Ovary (tissue), 9 donors: Measurements from ENCODE around the gene MIPEP. TPM values are rescaled to one million over a fixed set of nuclear protein-coding genes. Genes with fewer than 3 reads are reported as not detected.

ENCODE experiments used
- DNase-seq, 5 donors: peaks; one replicate each; pipeline ENCODE4 v3.0.0-alpha.2; 2019 to 2020
- H3K27ac ChIP-seq, 2 donors: fragments of 200-600 bp; one replicate each; pipeline versions ENCODE4 v1.5.1 to v1.8.0; 2019 to 2022
- H3K27me3 ChIP-seq: fragments of 200-600 bp; one replicate; pipeline ENCODE4 v1.8.0; 2022
- H3K36me3 ChIP-seq: fragments of 200-600 bp; sonication (generic); one replicate; pipeline ENCODE4 v1.5.1; 2019
- H3K4me1 ChIP-seq: one replicate; pipeline ENCODE4 v1.8.1; 2013; ENCODE audit warnings: mild to moderate bottlenecking, moderate library complexity; ENCODE audit not compliant: insufficient read depth
- H3K4me3 ChIP-seq: fragments of 200-600 bp; sonication (generic); one replicate; pipeline ENCODE4 v1.5.1; 2017
- H3K9me3 ChIP-seq, 2 donors: fragments of 200-600 bp in 1 of 2; sonication (generic) in 1 of 2; one replicate each; pipeline versions ENCODE4 v1.5.1 to v1.8.1; 2013 to 2019; ENCODE audit warnings: mild to moderate bottlenecking in 1 of 2, moderate library complexity in 1 of 2
- EP300 ChIP-seq: sonication (generic); formaldehyde crosslinking; IDR thresholded peaks from one replicate; pipeline ENCODE4 v1.6.1; 2017; ENCODE audit warnings: antibody characterized with exemption
- POLR2A ChIP-seq: fragments of 450-650 bp; IDR thresholded peaks from one replicate; pipeline ENCODE4 v1.6.1; 2017; ENCODE audit warnings: antibody characterized with exemption, mild to moderate bottlenecking, moderate library complexity
- WGBS, 3 donors: extraction: QIAGEN DNeasy Blood & Tissue Kit in 1 of 3; methylation state at CpG; one replicate each; pipeline versions ENCODE4 v1.1.5 to v1.1.7; 2013 to 2017; 5-methylcytosine and 5-hydroxymethylcytosine counted together
- intact Hi-C, 4 donors: fragments of 100-400 bp; cut with DNase I; formaldehyde crosslinking; loops; one replicate each; pipeline versions ENCODE4 v1.11.0 to v1.15.1; 2022 to 2023
- polyA plus RNA-seq, 2 donors: library from polyadenylated mRNA; stranded (reverse); fragments of 200-250 nt in 1 of 2; fragments of 350-450 nt in 1 of 2; fragmentation: Illumina TruSeq in 1 of 2; extraction: RNeasy Lipid Tissue Mini Kit (QIAGEN cat#74804) in 1 of 2; gene quantifications; one replicate each; pipeline ENCODE4 v1.2.3, GENCODE V29; 2013 to 2014
- total RNA-seq, 7 donors: library from RNA; depleted of rRNA in 2 of 7; stranded (reverse); fragments of >200 nt in 2 of 7; fragmentation: NEBNext Ultra II Directional in 3 of 7; extraction: Animal tissue kit (Norgen Biotek cat#: 25700) in 3 of 7; gene quantifications; one replicate each; pipeline versions ENCODE4 v1.1.0 to v1.2.4, GENCODE V29; 2016 to 2023
- TF ChIP-seq, protein P1 (sequence below), 3 donors: fragments of 450-650 bp in 2 of 3; fragments of 200-600 bp in 1 of 3; IDR thresholded peaks; one replicate each; pipeline versions ENCODE4 v1.5.1 to v1.8.0; 2016 to 2022; ENCODE audit warnings: antibody characterized with exemption in 3 of 3, mild to moderate bottlenecking in 1 of 3
- donor health status: DM: no; HTN: no; CAD: no; lungs with moderate emphysema.
- donor health status: DM: no; HTN: no; CAD: no.
- donor health status: Bipolar disorder and iron deficiency.
- donor health status: DM: yes; HTN: yes; CAD: no.
- donor health status: DM: no; HTN: no; CAD: no.
- donor health status: DM: yes; HTN: yes; CAD: no.

MIPEP gene
- total and polyA plus RNA-seq, 9 donors = 7.1 to 18.8 (median 12.9) TPM

- TF ChIP-seq, protein P1, sequence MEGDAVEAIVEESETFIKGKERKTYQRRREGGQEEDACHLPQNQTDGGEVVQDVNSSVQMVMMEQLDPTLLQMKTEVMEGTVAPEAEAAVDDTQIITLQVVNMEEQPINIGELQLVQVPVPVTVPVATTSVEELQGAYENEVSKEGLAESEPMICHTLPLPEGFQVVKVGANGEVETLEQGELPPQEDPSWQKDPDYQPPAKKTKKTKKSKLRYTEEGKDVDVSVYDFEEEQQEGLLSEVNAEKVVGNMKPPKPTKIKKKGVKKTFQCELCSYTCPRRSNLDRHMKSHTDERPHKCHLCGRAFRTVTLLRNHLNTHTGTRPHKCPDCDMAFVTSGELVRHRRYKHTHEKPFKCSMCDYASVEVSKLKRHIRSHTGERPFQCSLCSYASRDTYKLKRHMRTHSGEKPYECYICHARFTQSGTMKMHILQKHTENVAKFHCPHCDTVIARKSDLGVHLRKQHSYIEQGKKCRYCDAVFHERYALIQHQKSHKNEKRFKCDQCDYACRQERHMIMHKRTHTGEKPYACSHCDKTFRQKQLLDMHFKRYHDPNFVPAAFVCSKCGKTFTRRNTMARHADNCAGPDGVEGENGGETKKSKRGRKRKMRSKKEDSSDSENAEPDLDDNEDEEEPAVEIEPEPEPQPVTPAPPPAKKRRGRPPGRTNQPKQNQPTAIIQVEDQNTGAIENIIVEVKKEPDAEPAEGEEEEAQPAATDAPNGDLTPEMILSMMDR (IDR thresholded peaks at IDR 0.05) = no peak
- TF ChIP-seq POLR2A = no peak
- TF ChIP-seq EP300 = no peak
- no peaks in the 10 kb centered on the region for H3K9me3 ChIP-seq
- intact Hi-C loops = no loop called here
- no peak overlapping the region for H3K27ac ChIP-seq
- H3K27me3 ChIP-seq = no peaks in the 10 kb centered on the region
- 69 to 92% (median 87%) methylated on average over 1 of the region's 1 CpG for WGBS, 3 donors
- no peak for DNase-seq
- H3K4me1 ChIP-seq = peaks cover 4% of the 10 kb centered on the region
- H3K4me3 ChIP-seq = no peak overlapping the region
- H3K36me3 ChIP-seq = no peaks in the 10 kb centered on the region
Observed at GRCh38 chr13:23808803-23809202, 80.4 kb downstream of the MIPEP start.

GRCh38 chr13:23806874-23807526, 82.2 kb downstream of the MIPEP start:
- intact Hi-C loops = no loop called here
- Histone ChIP-seq H3K4me1 (peaks cover 3% of the 10 kb centered on the region), H3K27ac (no peak overlapping the region), H3K27me3 (no peaks in the 10 kb centered on the region), H3K36me3 (no peaks in the 10 kb centered on the region), H3K4me3 (no peak overlapping the region), H3K9me3 (no peaks in the 10 kb centered on the region)
- DNase-seq = no peak
- TF ChIP-seq POLR2A (no peak), EP300 (no peak)
- TF ChIP-seq, protein P1 (IDR thresholded peaks at IDR 0.05) = no peak
- 28 to 42% (median 31%) methylated on average over 4 of the region's 4 CpGs for WGBS, 3 donors

GRCh38 chr13:23805821-23806220, 83.4 kb downstream of the MIPEP start:
- Histone ChIP-seq H3K36me3 (no peaks in the 10 kb centered on the region), H3K9me3 (no peaks in the 10 kb centered on the region), H3K4me3 (no peak overlapping the region), H3K27me3 (no peaks in the 10 kb centered on the region), H3K27ac (no peak overlapping the region), H3K4me1 (no peaks in the 10 kb centered on the region)
- 93 to 100% (median 97%) methylated on average over 1 of the region's 1 CpG for WGBS, 3 donors
- DNase-seq = no peak
- intact Hi-C loops = no loop called here
- TF ChIP-seq POLR2A (no peak), EP300 (no peak)
- TF ChIP-seq, protein P1 (IDR thresholded peaks at IDR 0.05) = no peak

GRCh38 chr13:23805122-23805521, 84.1 kb downstream of the MIPEP start:
- no peaks in the 10 kb centered on the region for H3K27me3 ChIP-seq
- DNase-seq = no peak
- 92 to 97% (median 93%) methylated on average over 5 of the region's 5 CpGs for WGBS, 3 donors
- H3K36me3 ChIP-seq = no peaks in the 10 kb centered on the region
- H3K27ac ChIP-seq = no peak overlapping the region
- no peak overlapping the region for H3K4me3 ChIP-seq
- TF ChIP-seq POLR2A (no peak), EP300 (no peak)
- TF ChIP-seq, protein P1 (IDR thresholded peaks at IDR 0.05) = no peak
- H3K9me3 ChIP-seq = no peaks in the 10 kb centered on the region
- no peaks in the 10 kb centered on the region for H3K4me1 ChIP-seq
- intact Hi-C loops = no loop called here
